Measurements from ENCODE around the gene NHS.
"Not testable (repeated sequence)": the region's sequence is repeated elsewhere in the genome, so short reads cannot be mapped to it uniquely, and the experiment has no call there.

NHS gene

GRCh38 chrX:17499512-17499911 lies 124.5 kb downstream of the NHS start:
- FAIRE-seq, result no peak
- TF ChIP-seq CTCF (IDR thresholded peaks at IDR 0.05; ENCODE audit: insufficient read depth, missing control alignments), result no peak
- DNase-seq (ENCODE audit: insufficient read length, low spot score), result no peak

GRCh38 chrX:17500145-17500579 lies 125.2 kb downstream of the NHS start:
- no peak for TF ChIP-seq CTCF (IDR thresholded peaks at IDR 0.05; ENCODE audit: insufficient read depth, missing control alignments)
- FAIRE-seq (no peak), DNase-seq (ENCODE audit: insufficient read length, low spot score) (no peak)

- no peak for TF ChIP-seq CTCF (IDR thresholded peaks at IDR 0.05; ENCODE audit: insufficient read depth, missing control alignments)
- FAIRE-seq, result no peak
- DNase-seq (ENCODE audit: insufficient read length, low spot score), result no peak
Observed at GRCh38 chrX:17501746-17502145, 126.7 kb downstream of the NHS start.

GRCh38 chrX:17506352-17506751 lies 131.4 kb downstream of the NHS start:
- not testable (repeated sequence) for FAIRE-seq; DNase-seq (ENCODE audit: insufficient read length, low spot score)

GRCh38 chrX:17511556-17511955 lies 136.6 kb downstream of the NHS start:
- DNase-seq (ENCODE audit: insufficient read length, low spot score) (no peak), FAIRE-seq (no peak)

GRCh38 chrX:17519358-17519757 lies 144.4 kb downstream of the NHS start:
- no peak for TF ChIP-seq CTCF (IDR thresholded peaks at IDR 0.05; ENCODE audit: insufficient read depth, missing control alignments)
- FAIRE-seq (no peak), DNase-seq (ENCODE audit: insufficient read length, low spot score) (no peak)

More at GRCh38 chrX:17511556-17511955, 136.6 kb downstream of the NHS start:
- TF ChIP-seq CTCF (IDR thresholded peaks at IDR 0.05; ENCODE audit: insufficient read depth, missing control alignments), result no peak

GRCh38 chrX:17520016-17520615 lies 145.1 kb downstream of the NHS start:
- TF ChIP-seq CTCF (IDR thresholded peaks at IDR 0.05; ENCODE audit: insufficient read depth, missing control alignments), result no peak
- DNase-seq (ENCODE audit: insufficient read length, low spot score), result no peak
- no peak for FAIRE-seq

Data from D721Med (cell line).